ENCODE results near the gene CPPED1.

Gene CPPED1

GRCh38 chr16:12637002-12637401 lies 166.7 kb downstream of the CPPED1 start:
- no peak for DNase-seq

GRCh38 chr16:12629271-12629670 lies 174.4 kb downstream of the CPPED1 start:
- no peak for DNase-seq

GRCh38 chr16:12628536-12628935 lies 175.2 kb downstream of the CPPED1 start:
- no peak for DNase-seq

- no peak for DNase-seq
Measured at GRCh38 chr16:12627394-12627793, 176.3 kb downstream of the CPPED1 start.

GRCh38 chr16:12626411-12626810 lies 177.3 kb downstream of the CPPED1 start:
- no peak for DNase-seq

- DNase-seq: no peak
Measured at GRCh38 chr16:12625716-12626115, 178.0 kb downstream of the CPPED1 start.

- DNase-seq: no peak
Measured at GRCh38 chr16:12625068-12625467, 178.6 kb downstream of the CPPED1 start.

- DNase-seq: no peak
Measured at GRCh38 chr16:12620150-12620549, 183.5 kb downstream of the CPPED1 start.

GRCh38 chr16:12618515-12618914 lies 185.2 kb downstream of the CPPED1 start:
- DNase-seq: no peak

GRCh38 chr16:12617401-12617819 lies 186.3 kb downstream of the CPPED1 start:
- no peak for DNase-seq

- DNase-seq: no peak
Measured at GRCh38 chr16:12614662-12615278, 188.9 kb downstream of the CPPED1 start.

- DNase-seq: no peak
Measured at GRCh38 chr16:12613992-12614661, 189.6 kb downstream of the CPPED1 start.

- DNase-seq: no peak
Measured at GRCh38 chr16:12613131-12613991, 190.3 kb downstream of the CPPED1 start.

- DNase-seq: no peak
Measured at GRCh38 chr16:12612598-12613101, 191.0 kb downstream of the CPPED1 start.

- DNase-seq: no peak
Measured at GRCh38 chr16:12611916-12612597, 191.6 kb downstream of the CPPED1 start.

GRCh38 chr16:12611006-12611477 lies 192.6 kb downstream of the CPPED1 start:
- no peak for DNase-seq

GRCh38 chr16:12609937-12610699 lies 193.6 kb downstream of the CPPED1 start:
- no peak for DNase-seq
